Left kidney (tissue), 8 donors: Measurements from ENCODE around the gene ZNF143. TPM values are rescaled to one million over a fixed set of nuclear protein-coding genes. Genes with fewer than 3 reads are reported as not detected.
A peak's percentile ranks its signal among the peaks of the same experiment; 100 is the strongest.
"Not testable (repeated sequence)": the region's sequence is repeated elsewhere in the genome, so short reads cannot be mapped to it uniquely, and the experiment has no call there.

Source experiments
- DNase-seq: peaks from one replicate; pipeline ENCODE4 v3.0.0-alpha.2; 2013
- long read RNA-seq, 8 donors: transcript quantifications; one replicate each; lab custom pipeline, GENCODE V29; 2026
- polyA plus RNA-seq: library from polyadenylated mRNA; unstranded; fragments of 120-200 nt; gene quantifications from one replicate; pipeline ENCODE4 v1.2.1, GENCODE V29; 2013; ENCODE audit not compliant: insufficient read length

ZNF143 gene
- polyA plus RNA-seq: 30.2 TPM
- long read RNA-seq, donor 1, partial matches to known transcripts: 0 of 2 reads
- long read RNA-seq, donor 1, other reads (novel, unspliced or antisense): 0 of 2 reads
- long read RNA-seq, donor 2, partial matches to known transcripts: 0 of 4 reads
- long read RNA-seq, donor 2, other reads (novel, unspliced or antisense): 0 of 4 reads
- long read RNA-seq, donor 3, partial matches to known transcripts: 0 of 1 reads
- long read RNA-seq, donor 3, other reads (novel, unspliced or antisense): 0 of 1 reads
- long read RNA-seq, donor 4: 0 reads
- long read RNA-seq, donor 5, partial matches to known transcripts: 0 of 3 reads
- long read RNA-seq, donor 5, other reads (novel, unspliced or antisense): 0 of 3 reads
- long read RNA-seq, donor 6, partial matches to known transcripts: 0 of 1 reads
- long read RNA-seq, donor 6, other reads (novel, unspliced or antisense): 0 of 1 reads
- long read RNA-seq, donor 7, partial matches to known transcripts: 0 of 5 reads
- long read RNA-seq, donor 7, other reads (novel, unspliced or antisense): 0 of 5 reads
- long read RNA-seq, donor 8, partial matches to known transcripts: 0 of 1 reads
- long read RNA-seq, donor 8, other reads (novel, unspliced or antisense): 0 of 1 reads

GRCh38 chr11:9460322-9461062 lies at the start of gene ZNF143:
ZNF143 (plus strand) TSS chr11:9461012; CDS start chr11:9471309, 10,297 bp downstream.
- DNase-seq: peak; percentile 100

- no peak for DNase-seq
Observed at GRCh38 chr11:9428706-9429105, 32.1 kb upstream of the ZNF143 start.

- no peak for DNase-seq
Observed at GRCh38 chr11:9438611-9439010, 22.2 kb upstream of the ZNF143 start.

GRCh38 chr11:9446230-9446629 lies 14.6 kb upstream of the ZNF143 start:
- no peak for DNase-seq

- no peak for DNase-seq
Observed at GRCh38 chr11:9448576-9449352, 12.0 kb upstream of the ZNF143 start.

GRCh38 chr11:9452023-9452422 lies 8.8 kb upstream of the ZNF143 start:
- DNase-seq: not testable (repeated sequence)

- no peak for DNase-seq
Observed at GRCh38 chr11:9455722-9456121, 5.1 kb upstream of the ZNF143 start.

GRCh38 chr11:9459667-9460321 lies 1.0 kb upstream of the ZNF143 start:
- DNase-seq: peak; percentile 70

- peak; percentile 87 for DNase-seq
Observed at GRCh38 chr11:9461063-9461759, 399 bp downstream of the ZNF143 start.

GRCh38 chr11:9461760-9462134 lies 935 bp downstream of the ZNF143 start:
- DNase-seq: peak; percentile 50

GRCh38 chr11:9462172-9462799 lies 1.5 kb downstream of the ZNF143 start:
- DNase-seq: peak; percentile 12

- no peak for DNase-seq
Observed at GRCh38 chr11:9462806-9463537, 2.2 kb downstream of the ZNF143 start.

GRCh38 chr11:9470765-9471164 lies 10.0 kb downstream of the ZNF143 start:
- no peak for DNase-seq

GRCh38 chr11:9473408-9473807 lies 12.6 kb downstream of the ZNF143 start:
- DNase-seq: peak; percentile 64

- no peak for DNase-seq
Observed at GRCh38 chr11:9479899-9480298, 19.1 kb downstream of the ZNF143 start.

- no peak for DNase-seq
Observed at GRCh38 chr11:9489080-9489765, 28.4 kb downstream of the ZNF143 start.

- DNase-seq: no peak
Observed at GRCh38 chr11:9490376-9490775, 29.6 kb downstream of the ZNF143 start.

GRCh38 chr11:9493492-9493891 lies 32.7 kb downstream of the ZNF143 start:
- no peak for DNase-seq

GRCh38 chr11:9494316-9494715 lies 33.5 kb downstream of the ZNF143 start:
- DNase-seq: no peak
